AG09309 (cell line): ENCODE measurements around the gene AFF3.
"Not testable (repeated sequence)": the region's sequence is repeated elsewhere in the genome, so short reads cannot be mapped to it uniquely, and the experiment has no call there.

Experiments
- DNase-seq: peaks from one replicate; pipeline ENCODE4 v3.0.0-alpha.2; 2010; ENCODE audit warnings: low read depth
- H3K4me3 ChIP-seq: 2 replicates; pipeline ENCODE4 v1.5.1; 2011; ENCODE audit warnings: mild to moderate bottlenecking, low read depth, low read length, moderate library complexity; ENCODE audit not compliant: control insufficient read depth
- CTCF ChIP-seq: IDR thresholded peaks from 2 replicates; pipeline ENCODE4 v1.5.1; 2011; ENCODE audit warnings: mild to moderate bottlenecking, low read depth, low read length, inconsistent platforms; ENCODE audit not compliant: insufficient read depth, control insufficient read depth; ENCODE audit errors: missing control alignments

AFF3 gene

GRCh38 chr2:99928470-99929053, 213.8 kb downstream of the AFF3 start:
- no peak for DNase-seq
- no peak overlapping the region for H3K4me3 ChIP-seq
- TF ChIP-seq CTCF: no peak

DNA sequence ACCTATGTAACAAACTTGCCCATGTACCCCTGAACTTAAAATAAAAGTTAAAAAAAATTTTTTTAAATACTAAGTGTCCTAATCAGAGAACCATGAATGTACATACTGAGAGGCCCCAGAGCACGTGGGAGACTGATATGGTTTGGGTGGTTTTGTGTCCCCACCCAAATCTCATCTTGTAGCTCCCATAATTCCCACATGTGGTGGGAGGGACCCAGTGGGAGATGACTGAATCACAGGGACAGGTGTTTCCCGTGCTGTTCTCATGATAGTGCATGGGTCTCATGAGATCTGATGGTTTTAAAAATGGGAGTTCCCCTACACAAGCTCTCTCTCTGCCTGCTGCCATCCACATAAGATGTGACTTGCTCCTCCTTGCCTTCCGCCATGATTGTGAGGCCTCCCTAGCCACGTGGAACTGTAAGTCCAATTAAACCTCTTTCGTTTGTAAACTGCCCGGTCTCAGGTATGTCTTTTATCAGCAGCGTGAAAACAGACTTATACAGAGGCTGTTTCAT, 214.6 kb downstream of the AFF3 start:
- DNase-seq, H3K4me3 ChIP-seq: not testable (repeated sequence)

- H3K4me3 ChIP-seq: no peak overlapping the region
These were observed 215.4 kb downstream of the AFF3 start for GRCh38 chr2:99926986-99927385.

DNA sequence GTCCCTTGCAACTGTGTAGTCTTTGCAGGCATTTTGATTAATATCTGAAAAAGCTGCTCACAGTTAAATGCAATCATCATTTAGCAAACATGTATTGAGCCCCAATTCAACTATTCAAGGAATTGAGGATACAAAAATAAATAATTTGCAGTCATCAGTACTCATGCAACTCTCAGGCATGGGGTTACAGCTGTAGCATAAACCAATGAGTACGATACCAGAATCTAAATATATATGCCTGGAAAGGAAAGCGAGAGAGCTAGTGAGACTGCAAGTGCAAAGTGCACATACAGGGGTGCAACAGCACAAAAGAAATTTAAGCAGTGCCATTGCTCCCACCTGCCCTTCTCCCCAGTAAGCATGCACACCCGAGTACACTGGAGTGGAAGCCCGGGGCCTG, 216.4 kb downstream of the AFF3 start:
- no peak for DNase-seq
- no peak overlapping the region for H3K4me3 ChIP-seq
- TF ChIP-seq CTCF: no peak

More at GRCh38 chr2:99926986-99927385, 215.4 kb downstream of the AFF3 start:
- TF ChIP-seq CTCF: no peak
- DNase-seq: no peak

DNA sequence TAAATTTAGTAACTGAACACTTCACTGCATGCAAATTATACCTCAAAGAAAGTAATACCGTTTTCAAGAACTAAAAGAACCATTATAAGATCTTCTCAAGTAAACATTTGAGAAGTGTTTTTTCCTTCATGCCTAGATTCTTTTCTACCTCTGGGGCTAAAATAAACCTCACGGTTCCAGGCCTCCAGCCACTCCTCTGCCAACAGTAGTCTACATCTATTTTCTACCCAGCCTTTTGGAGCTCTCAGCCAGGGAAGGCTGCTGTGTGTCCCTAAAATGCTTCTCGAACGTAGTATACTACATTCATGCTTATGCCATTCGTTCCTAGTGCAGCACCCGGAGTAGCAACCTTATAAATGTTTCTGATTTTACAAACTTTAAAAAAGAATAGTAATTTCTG, 219.7 kb downstream of the AFF3 start:
- no peak for DNase-seq
- H3K4me3 ChIP-seq: no peak overlapping the region
- TF ChIP-seq CTCF: no peak

DNA sequence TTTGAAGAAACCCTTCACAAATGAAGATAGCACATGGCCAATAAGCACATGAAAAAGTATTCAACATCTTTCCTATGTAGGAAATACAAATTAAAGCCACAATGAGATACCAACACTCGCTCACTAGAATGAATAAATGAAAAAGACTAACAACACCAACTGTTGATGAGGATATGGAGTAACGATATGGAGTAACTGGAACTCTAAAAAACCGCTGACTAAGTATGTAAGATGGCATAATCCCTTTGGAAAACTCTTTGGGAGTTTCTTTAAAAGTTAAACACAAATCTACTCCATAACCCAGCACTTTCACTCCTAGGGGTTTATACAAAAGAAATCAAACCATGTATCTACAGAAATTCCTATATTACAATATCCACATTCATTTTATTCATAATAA, 220.5 kb downstream of the AFF3 start:
- no peak for TF ChIP-seq CTCF
- no peak overlapping the region for H3K4me3 ChIP-seq
- no peak for DNase-seq

DNA sequence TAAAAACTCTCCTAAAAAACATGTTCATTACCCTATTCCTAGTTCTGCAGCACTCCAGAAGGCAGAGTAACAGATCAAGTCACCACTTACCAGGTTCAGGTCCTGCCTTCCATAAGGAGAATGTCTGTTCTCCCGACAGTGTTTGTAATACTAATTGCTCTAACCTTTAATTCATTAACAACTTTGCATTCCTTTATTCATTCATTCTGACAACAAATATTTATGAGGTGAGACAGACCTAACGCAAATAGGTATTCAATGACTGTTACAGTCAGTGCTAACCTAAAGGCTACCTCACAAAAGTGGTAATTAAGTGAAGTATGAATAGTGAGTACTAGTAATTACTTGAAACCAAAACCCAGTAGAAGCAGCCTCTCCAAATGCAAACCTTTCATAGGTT, 224.0 kb downstream of the AFF3 start:
- no peak overlapping the region for H3K4me3 ChIP-seq
- no peak for DNase-seq
- TF ChIP-seq CTCF: no peak
